HepG2 (cell line): ENCODE data around the gene POLR1G. TPM values are rescaled to one million over a fixed set of nuclear protein-coding genes. Genes with fewer than 3 reads are reported as not detected.

Experiments
- ATAC-seq: fragments of 200-7000 bp; cut with Tn5 transposase; 3 replicates; pipeline ENCODE4 v1.9.1; 2020; ENCODE audit warnings: mild to moderate bottlenecking, moderate library complexity
- BruUV-seq: library from RNA; stranded (reverse); fragments of 400-500 nt; replicated peaks from 2 replicates; lab custom pipeline; 2021; lab: Mats Ljungman, UMichigan
- CTCF ChIA-PET: fragments of 300-600 bp; formaldehyde crosslinking; extraction: SDS; loops from one replicate; lab custom pipeline; 2021; ENCODE audit warnings: low total read pairs, inconsistent platforms, low intra/inter-chr PET ratio; lab: Yijun Ruan, JAX
- POLR2A ChIA-PET: fragments of 350-600 bp; sonication (Branson Sonifier 250); formaldehyde crosslinking; loops from one replicate; lab custom pipeline; 2020; ENCODE audit warnings: antibody characterized with exemption, inconsistent platforms; lab: Yijun Ruan, JAX
- DNase-seq: peaks from one replicate; pipeline ENCODE4 v3.0.0-alpha.2; 2015; ENCODE audit warnings: low spot score
- FAIRE-seq: peaks from 3 replicates; lab custom pipeline; 2011; peaks lifted over from hg19 to GRCh38; lab: Jason Lieb, UNC
- H2AFZ ChIP-seq: one replicate; pipeline ENCODE4 v1.6.1; 2011; ENCODE audit warnings: low read length, inconsistent platforms
- H3K27ac ChIP-seq: fragments of 300-600 bp; 3 replicates; pipeline ENCODE4 v1.8.0; 2011; ENCODE audit warnings: mixed run types, mild to moderate bottlenecking, mixed read lengths, low read length, inconsistent platforms; ENCODE audit not compliant: insufficient read depth; ENCODE audit errors: extremely low read length
- H3K27me3 ChIP-seq, 2 experiments: fragments of 200-600 bp in 1 of 2; 2 replicates in 1 of 2; 3 replicates in 1 of 2; pipeline versions ENCODE4 v1.6.0 to v1.8.0; 2011; ENCODE audit warnings: low read length in 2 of 2, mild to moderate bottlenecking in 2 of 2, moderate library complexity in 2 of 2, inconsistent platforms in 1 of 2; ENCODE audit not compliant: insufficient read depth in 2 of 2, control insufficient read depth in 1 of 2
- H3K36me3 ChIP-seq, 2 experiments: fragments of 200-600 bp in 1 of 2; replicated peaks in 1 of 2; 2 replicates in 1 of 2; 3 replicates in 1 of 2; pipeline versions ENCODE4 v1.5.1 to v1.8.0; 2011; ENCODE audit warnings: low read length in 2 of 2, inconsistent platforms in 1 of 2; ENCODE audit not compliant: insufficient read depth in 2 of 2, control insufficient read depth in 1 of 2
- H3K4me1 ChIP-seq: 2 replicates; pipeline ENCODE4 v1.5.1; 2012; ENCODE audit warnings: low read length, inconsistent platforms; ENCODE audit not compliant: insufficient read depth
- H3K4me2 ChIP-seq: 2 replicates; pipeline ENCODE4 v1.6.0; 2011; ENCODE audit warnings: low read depth, low read length, inconsistent platforms
- H3K4me3 ChIP-seq, 3 experiments: fragments of 200-600 bp in 1 of 3; sonication (generic), shearing (Covaris generic) in 1 of 3; replicated peaks in 1 of 3; 2 replicates each; pipeline ENCODE4 v1.5.1; 2011 to 2016; ENCODE audit warnings: low read length in 3 of 3, inconsistent platforms in 2 of 3, low read depth in 2 of 3, mild to moderate bottlenecking in 2 of 3, control low read depth in 1 of 3, mixed read lengths in 1 of 3; ENCODE audit not compliant: insufficient read depth in 1 of 3
- H3K79me2 ChIP-seq: one replicate; pipeline ENCODE4 v1.6.1; 2011; ENCODE audit warnings: low read length, inconsistent platforms; ENCODE audit not compliant: insufficient read depth
- H3K9ac ChIP-seq: 2 replicates; pipeline ENCODE4 v1.6.0; 2011; ENCODE audit warnings: mild to moderate bottlenecking, low read depth, low read length, inconsistent platforms; ENCODE audit not compliant: insufficient read depth
- H3K9me3 ChIP-seq: 2 replicates; pipeline ENCODE4 v1.5.1; 2012; ENCODE audit warnings: mild to moderate bottlenecking, low read length
- H4K20me1 ChIP-seq: 2 replicates; pipeline ENCODE4 v1.6.0; 2011; ENCODE audit warnings: inconsistent platforms, mild to moderate bottlenecking, low read length, moderate library complexity; ENCODE audit not compliant: insufficient read depth
- AGO1 ChIP-seq: fragments of 200-400 bp; formaldehyde crosslinking; IDR thresholded peaks from 2 replicates; pipeline ENCODE4 v1.6.1; 2017; ENCODE audit warnings: mild to moderate bottlenecking, low read depth, low read length, moderate library complexity; ENCODE audit not compliant: poor library complexity, severe bottlenecking
- ELF4 ChIP-seq: sonication (generic); formaldehyde crosslinking; IDR thresholded peaks from 2 replicates; pipeline ENCODE4 v1.5.0; 2020; ENCODE audit warnings: missing genetic modification reagents, mild to moderate bottlenecking, moderate library complexity, borderline replicate concordance
- EZH2 ChIP-seq: conservative IDR thresholded peaks from 2 replicates; pipeline ENCODE4 v1.6.1; 2012; ENCODE audit warnings: mild to moderate bottlenecking, low read depth, low read length, moderate library complexity
- HOXA7 ChIP-seq: sonication (generic); formaldehyde crosslinking; IDR thresholded peaks from 2 replicates; pipeline ENCODE4 v1.8.1; 2022; ENCODE audit warnings: mild to moderate bottlenecking, missing genetic modification reagents, moderate library complexity
- KAT8 ChIP-seq: IDR thresholded peaks from 2 replicates; pipeline ENCODE4 v1.6.1; 2016; ENCODE audit warnings: missing genetic modification reagents, missing compliant biosample characterization
- NFYC ChIP-seq: IDR thresholded peaks from 2 replicates; pipeline ENCODE4 v1.6.1; 2016; ENCODE audit warnings: missing genetic modification reagents, missing compliant biosample characterization
- NR0B2 ChIP-seq: sonication (generic); formaldehyde crosslinking; IDR thresholded peaks from 2 replicates; pipeline ENCODE4 v1.4.0; 2020; ENCODE audit warnings: mild to moderate bottlenecking, missing genetic modification reagents
- RNF2 ChIP-seq: fragments of 450-650 bp; conservative IDR thresholded peaks from 2 replicates; pipeline ENCODE4 v1.6.1; 2016; ENCODE audit warnings: low read depth
- SNAPC5 ChIP-seq: sonication (generic); formaldehyde crosslinking; IDR thresholded peaks from 2 replicates; pipeline ENCODE4 v1.8.1; 2023; ENCODE audit warnings: mild to moderate bottlenecking, missing genetic modification reagents, borderline replicate concordance
- TGIF2 ChIP-seq: IDR thresholded peaks from 2 replicates; pipeline ENCODE4 v1.6.1; 2016; ENCODE audit warnings: control low read depth, missing compliant biosample characterization
- ZBTB14 ChIP-seq: sonication (generic); formaldehyde crosslinking; IDR thresholded peaks from 2 replicates; pipeline ENCODE4 v1.4.0; 2020; ENCODE audit warnings: missing genetic modification reagents
- ZNF101 ChIP-seq: sonication (generic); formaldehyde crosslinking; IDR thresholded peaks from 2 replicates; pipeline ENCODE4 v1.4.0; 2020; ENCODE audit warnings: mild to moderate bottlenecking, low read depth, missing genetic modification reagents, borderline replicate concordance
- ZNF589 ChIP-seq: sonication (generic); formaldehyde crosslinking; conservative IDR thresholded peaks from 2 replicates; pipeline ENCODE4 v1.8.0; 2022; ENCODE audit warnings: mild to moderate bottlenecking, moderate library complexity, missing genetic modification reagents
- ZNF644 ChIP-seq: IDR thresholded peaks from 2 replicates; pipeline ENCODE4 v1.6.1; 2016; ENCODE audit warnings: low read depth
- ZNF646 ChIP-seq: sonication (generic); formaldehyde crosslinking; IDR thresholded peaks from 2 replicates; pipeline ENCODE4 v1.9.0; 2021; ENCODE audit warnings: mild to moderate bottlenecking, missing genetic modification reagents
- ZNF780A ChIP-seq: sonication (generic); formaldehyde crosslinking; IDR thresholded peaks from 2 replicates; pipeline ENCODE4 v1.8.0; 2022; ENCODE audit warnings: mild to moderate bottlenecking, missing genetic modification reagents, moderate library complexity
- WGBS: methylation state at CpG from one replicate; pipeline ENCODE4 v1.1.6; 2017; ENCODE audit warnings: low lambda C conversion rate; 5-methylcytosine and 5-hydroxymethylcytosine counted together
- in situ Hi-C: cut with HindIII; loops from 2 replicates; pipeline ENCODE4 v1.10.0; 2017; ENCODE audit warnings: low pct_unique_long_range_greater_than_20kb; ENCODE audit not compliant: extremely low pct_ligation_motif_present
- intact Hi-C: fragments of 100-400 bp; cut with micrococcal nuclease; formaldehyde crosslinking; loops from one replicate; pipeline ENCODE4 v1.10.0; 2022; ENCODE audit not compliant: unreplicated experiment
- polyA plus RNA-seq, 8 experiments: library from polyadenylated mRNA; depleted of rRNA in 3 of 8; stranded (reverse) in 7 of 8; unstranded in 1 of 8; fragments of >200 nt; fragmentation: Illumina TruSeq in 4 of 8; extraction: Trizol in 4 of 8; gene quantifications; 2 replicates each; pipeline versions ENCODE4 v1.2.1 to v1.2.3, GENCODE V29; 2011 to 2016; ENCODE audit warnings: low read depth in 4 of 8, missing spikeins in 1 of 8, mixed read lengths in 1 of 8; ENCODE audit not compliant: insufficient read depth in 1 of 8
- total RNA-seq, 5 experiments: library from RNA; depleted of rRNA; stranded (reverse); fragments of >200 nt; fragmentation: Illumina TruSeq; extraction: Trizol; gene quantifications; 2 replicates each; pipeline ENCODE4 v1.2.3, GENCODE V29; 2016; ENCODE audit warnings: low read depth in 1 of 5

The POLR1G gene
- total and polyA plus RNA-seq, 2 of the 13 experiments (the other 11 are each of a cell fraction or from before 2014, with no cell fraction given): 3.5 to 20.8 TPM

- Histone ChIP-seq H3K4me1 (peaks cover 52% of the 10 kb centered on the region), H3K79me2 (no peaks in the 10 kb centered on the region), H4K20me1 (no peaks in the 10 kb centered on the region), H3K27me3 (no peaks in the 10 kb centered on the region), H3K9me3 (no peaks in the 10 kb centered on the region), H3K4me3 (peak overlapping the region; percentile 68 to 84 (median 77); a peak in 5 of 6 replicates), H3K4me2 (peak overlapping the region; percentile 96), H2AFZ (no peak overlapping the region), H3K36me3 (no peaks in the 10 kb centered on the region), H3K9ac (peak overlapping the region; percentile 77), H3K27ac (peak overlapping the region; percentile 62)
- peak; percentile 35 for ATAC-seq
- in situ Hi-C loops (loop anchor here (5.0 kb wide), 1 partner anchor 38 kb away; no protein-coding TSS in a partner anchor), intact Hi-C loops (loop anchor here (1.0 kb wide), 1 partner anchor 39 kb away; no protein-coding TSS in a partner anchor)
- no peak for FAIRE-seq
- DNase-seq: no peak
- CTCF ChIA-PET: interaction anchor here (1.0 to 4.4 kb wide), 7 partner anchors 12 to 203 kb away, joined by 3 to 117 read pairs (median 5); no protein-coding TSS in a partner anchor
- WGBS: 7% methylated on average over 17 of the region's 78 CpGs
- POLR2A ChIA-PET: interaction anchor here (0.6 to 2.9 kb wide), 9 partner anchors 9 to 236 kb away, joined by 3 to 40 read pairs (median 5); partner anchors contain the start of gene FOSB
- no TSS peak for BruUV-seq
- TF ChIP-seq NR0B2 (CRISPR knock-in tag) (no peak), EZH2 (no peak), ZNF589 (no peak), KAT8 (CRISPR knock-in tag) (peak; percentile 22; the same call in 1 of the 2 replicates), AGO1 (no peak), TGIF2 (CRISPR knock-in tag) (no peak), ZBTB14 (CRISPR knock-in tag) (peak; percentile 93), ZNF644 (CRISPR knock-in tag) (no peak), ZNF780A (CRISPR knock-in tag) (no peak), HOXA7 (no peak), NFYC (CRISPR knock-in tag) (no peak), ZNF646 (no peak), RNF2 (no peak), ELF4 (CRISPR knock-in tag) (no peak), ZNF101 (no peak), SNAPC5 (CRISPR knock-in tag) (0 out of 2 replicates have a peak, but pooled peaks have one; percentile 44)
These were observed 33.3 kb downstream of the POLR1G start for GRCh38 chr19:45439569-45440258.
